Measurements from ENCODE around the gene RCCD1. TPM values are rescaled to one million over a fixed set of nuclear protein-coding genes. Genes with fewer than 3 reads are reported as not detected.
"Not testable (repeated sequence)": the region's sequence is repeated elsewhere in the genome, so short reads cannot be mapped to it uniquely, and the experiment has no call there.

The RCCD1 gene
- total and polyA plus RNA-seq, 7 donors: 4.4 to 7.6 (median 6.0) TPM

DNA sequence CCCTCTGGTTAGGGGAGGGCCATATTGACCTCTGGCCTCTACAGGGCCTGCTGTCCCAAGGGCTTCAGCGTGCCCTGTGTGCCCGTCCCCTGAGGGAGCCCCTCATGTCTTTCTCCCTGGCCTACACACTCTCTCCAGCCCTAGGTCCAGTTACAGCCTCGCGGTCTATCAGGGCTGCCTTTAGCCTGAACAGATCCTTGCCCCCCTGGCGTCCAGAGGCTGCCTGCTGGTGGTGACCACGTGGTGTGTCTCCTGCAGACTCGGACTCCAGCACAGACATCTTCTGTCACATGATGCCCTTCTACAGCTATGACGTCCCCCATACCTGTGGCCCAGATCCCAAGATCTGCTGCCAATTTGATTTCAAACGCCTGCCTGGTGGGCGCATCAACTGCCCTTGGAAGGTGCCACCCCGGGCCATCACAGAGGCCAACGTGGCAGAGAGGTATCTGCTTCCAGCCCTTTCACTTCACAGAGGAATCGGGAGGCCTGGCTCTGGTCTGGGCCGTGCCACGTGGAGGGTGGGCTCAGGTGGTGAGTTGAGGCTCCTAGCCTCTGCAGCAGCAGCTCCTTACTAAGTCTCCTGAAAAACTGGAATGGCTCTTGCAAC lies 47.5 kb upstream of the RCCD1 start:
- H3K4me1 ChIP-seq: peaks cover 12% of the 10 kb centered on the region
- H3K4me3 ChIP-seq: no peak overlapping the region
- intact Hi-C loops (cut with DNase I): no loop called here
- peak in 1 of 2 donors; percentile 35 for DNase-seq
- no peaks in the 10 kb centered on the region for H3K9me3 ChIP-seq
- H3K27me3 ChIP-seq (ENCODE audit: insufficient read depth in 3 of 3, low read length in 2 of 3): no peaks in the 10 kb centered on the region
- WGBS, 3 donors: 75 to 81% (median 77%) methylated on average over 15 of the region's 15 CpGs
- TF ChIP-seq, protein P1, sequence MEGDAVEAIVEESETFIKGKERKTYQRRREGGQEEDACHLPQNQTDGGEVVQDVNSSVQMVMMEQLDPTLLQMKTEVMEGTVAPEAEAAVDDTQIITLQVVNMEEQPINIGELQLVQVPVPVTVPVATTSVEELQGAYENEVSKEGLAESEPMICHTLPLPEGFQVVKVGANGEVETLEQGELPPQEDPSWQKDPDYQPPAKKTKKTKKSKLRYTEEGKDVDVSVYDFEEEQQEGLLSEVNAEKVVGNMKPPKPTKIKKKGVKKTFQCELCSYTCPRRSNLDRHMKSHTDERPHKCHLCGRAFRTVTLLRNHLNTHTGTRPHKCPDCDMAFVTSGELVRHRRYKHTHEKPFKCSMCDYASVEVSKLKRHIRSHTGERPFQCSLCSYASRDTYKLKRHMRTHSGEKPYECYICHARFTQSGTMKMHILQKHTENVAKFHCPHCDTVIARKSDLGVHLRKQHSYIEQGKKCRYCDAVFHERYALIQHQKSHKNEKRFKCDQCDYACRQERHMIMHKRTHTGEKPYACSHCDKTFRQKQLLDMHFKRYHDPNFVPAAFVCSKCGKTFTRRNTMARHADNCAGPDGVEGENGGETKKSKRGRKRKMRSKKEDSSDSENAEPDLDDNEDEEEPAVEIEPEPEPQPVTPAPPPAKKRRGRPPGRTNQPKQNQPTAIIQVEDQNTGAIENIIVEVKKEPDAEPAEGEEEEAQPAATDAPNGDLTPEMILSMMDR (IDR thresholded peaks at IDR 0.05): no peak
- H3K27ac ChIP-seq: no peak overlapping the region
- no peak for ATAC-seq
- H3K36me3 ChIP-seq (ENCODE audit: insufficient read depth in 1 of 2, low read depth in 1 of 2): peaks cover 4 to 83% of the 10 kb centered on the region in 2 donors

DNA sequence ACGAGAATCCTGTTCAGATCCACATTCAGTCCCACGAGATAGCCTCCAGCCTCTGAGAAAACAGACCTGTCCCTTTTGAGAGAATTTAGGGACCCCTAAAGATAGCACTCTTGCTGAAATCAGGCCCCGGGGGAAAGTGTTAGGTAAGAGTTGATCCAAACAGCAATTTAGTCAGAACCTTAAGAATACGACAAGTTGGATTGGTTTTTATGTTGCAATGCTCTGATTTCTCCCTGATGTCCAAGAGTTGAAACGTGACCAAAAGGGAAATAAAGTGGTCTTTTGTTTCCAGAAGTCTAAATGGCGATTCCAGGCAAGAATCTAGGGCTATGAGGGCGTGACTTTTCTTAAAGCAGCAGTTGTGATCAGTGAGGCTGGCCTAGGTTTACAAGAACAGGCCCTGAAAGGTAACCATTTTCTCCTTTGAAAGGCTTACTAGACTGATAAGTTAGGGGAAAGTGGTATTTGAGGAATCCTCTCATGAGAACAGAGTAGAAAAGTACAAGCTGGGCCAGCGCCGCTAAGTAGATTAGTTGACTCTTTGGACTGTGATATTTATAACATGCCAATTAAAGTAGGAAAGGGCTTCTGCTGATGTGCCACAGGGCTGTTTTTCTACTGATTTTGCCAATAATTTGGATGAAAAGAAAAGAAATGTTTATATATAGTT lies 46.7 kb upstream of the RCCD1 start:
- TF ChIP-seq, protein P1 (IDR thresholded peaks at IDR 0.05): no peak
- Histone ChIP-seq H3K4me3 (no peak overlapping the region), H3K9me3 (no peaks in the 10 kb centered on the region), H3K36me3 (ENCODE audit: insufficient read depth in 1 of 2, low read depth in 1 of 2) (peaks cover 9 to 91% of the 10 kb centered on the region in 2 donors), H3K4me1 (peaks cover 12% of the 10 kb centered on the region), H3K27me3 (ENCODE audit: insufficient read depth in 3 of 3, low read length in 2 of 3) (no peaks in the 10 kb centered on the region), H3K27ac (no peak overlapping the region)
- DNase-seq (peak in 1 of 2 donors; percentile 34), ATAC-seq (no peak)
- intact Hi-C loops (cut with DNase I): no loop called here
- 54 to 76% (median 64%) methylated on average over 9 of the region's 9 CpGs for WGBS, 3 donors

DNA sequence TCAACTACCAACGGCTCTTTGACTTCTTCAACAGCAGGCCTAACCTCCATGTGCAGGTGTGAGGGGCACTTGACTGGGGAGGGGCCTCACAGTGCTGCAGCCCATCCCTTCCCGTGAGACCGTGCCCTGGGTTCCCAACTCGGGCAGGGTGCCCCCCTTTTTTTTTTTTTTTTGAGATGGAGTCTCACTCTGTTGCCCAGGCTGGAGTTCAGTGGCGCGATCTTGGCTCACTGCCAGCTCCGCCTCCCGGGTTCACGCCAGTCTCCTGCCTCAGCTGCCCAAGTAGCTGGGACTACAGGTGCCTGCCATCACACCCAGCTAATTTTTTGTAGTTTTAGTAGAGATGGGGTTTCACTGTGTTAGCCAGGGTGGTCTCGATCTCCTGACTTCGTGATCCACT lies 45.2 kb upstream of the RCCD1 start:
- H3K27me3 ChIP-seq (ENCODE audit: insufficient read depth in 3 of 3, low read length in 2 of 3); ATAC-seq; DNase-seq; H3K27ac ChIP-seq; H3K4me3 ChIP-seq; intact Hi-C loops (cut with DNase I); H3K9me3 ChIP-seq; H3K4me1 ChIP-seq: not testable (repeated sequence)
- WGBS, 3 donors: 69 to 85% (median 82%) methylated on average over 11 of the region's 11 CpGs
- peaks cover 11 to 100% of the 10 kb centered on the region in 2 donors for H3K36me3 ChIP-seq (ENCODE audit: insufficient read depth in 1 of 2, low read depth in 1 of 2)

DNA sequence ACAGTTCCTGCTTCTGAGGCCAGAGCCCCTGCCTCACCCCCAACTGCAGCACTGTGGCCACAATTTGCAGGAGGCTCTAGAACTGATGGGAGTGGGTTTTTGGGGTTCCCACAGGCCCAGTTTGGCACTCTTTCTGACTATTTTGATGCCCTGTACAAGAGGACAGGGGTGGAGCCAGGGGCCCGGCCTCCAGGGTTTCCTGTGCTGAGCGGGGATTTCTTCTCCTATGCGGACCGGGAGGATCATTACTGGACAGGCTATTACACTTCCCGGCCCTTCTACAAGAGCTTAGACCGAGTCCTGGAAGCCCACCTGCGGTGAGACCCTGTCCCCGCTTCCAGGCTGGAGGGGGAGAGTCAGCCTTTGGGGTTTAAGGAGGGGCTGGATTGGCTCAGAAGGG lies 44.7 kb upstream of the RCCD1 start:
- intact Hi-C loops (cut with DNase I): no loop called here
- Histone ChIP-seq H3K4me3 (no peak overlapping the region), H3K36me3 (ENCODE audit: insufficient read depth in 1 of 2, low read depth in 1 of 2) (peaks cover 11 to 100% of the 10 kb centered on the region in 2 donors), H3K9me3 (no peaks in the 10 kb centered on the region), H3K27ac (no peak overlapping the region), H3K4me1 (peaks cover 8% of the 10 kb centered on the region), H3K27me3 (ENCODE audit: insufficient read depth in 3 of 3, low read length in 2 of 3) (no peaks in the 10 kb centered on the region)
- TF ChIP-seq, protein P1 (IDR thresholded peaks at IDR 0.05): no peak
- peak in 1 of 2 donors; percentile 30 for DNase-seq
- 90 to 93% (median 92%) methylated on average over 8 of the region's 8 CpGs for WGBS, 3 donors
- ATAC-seq: no peak

DNA sequence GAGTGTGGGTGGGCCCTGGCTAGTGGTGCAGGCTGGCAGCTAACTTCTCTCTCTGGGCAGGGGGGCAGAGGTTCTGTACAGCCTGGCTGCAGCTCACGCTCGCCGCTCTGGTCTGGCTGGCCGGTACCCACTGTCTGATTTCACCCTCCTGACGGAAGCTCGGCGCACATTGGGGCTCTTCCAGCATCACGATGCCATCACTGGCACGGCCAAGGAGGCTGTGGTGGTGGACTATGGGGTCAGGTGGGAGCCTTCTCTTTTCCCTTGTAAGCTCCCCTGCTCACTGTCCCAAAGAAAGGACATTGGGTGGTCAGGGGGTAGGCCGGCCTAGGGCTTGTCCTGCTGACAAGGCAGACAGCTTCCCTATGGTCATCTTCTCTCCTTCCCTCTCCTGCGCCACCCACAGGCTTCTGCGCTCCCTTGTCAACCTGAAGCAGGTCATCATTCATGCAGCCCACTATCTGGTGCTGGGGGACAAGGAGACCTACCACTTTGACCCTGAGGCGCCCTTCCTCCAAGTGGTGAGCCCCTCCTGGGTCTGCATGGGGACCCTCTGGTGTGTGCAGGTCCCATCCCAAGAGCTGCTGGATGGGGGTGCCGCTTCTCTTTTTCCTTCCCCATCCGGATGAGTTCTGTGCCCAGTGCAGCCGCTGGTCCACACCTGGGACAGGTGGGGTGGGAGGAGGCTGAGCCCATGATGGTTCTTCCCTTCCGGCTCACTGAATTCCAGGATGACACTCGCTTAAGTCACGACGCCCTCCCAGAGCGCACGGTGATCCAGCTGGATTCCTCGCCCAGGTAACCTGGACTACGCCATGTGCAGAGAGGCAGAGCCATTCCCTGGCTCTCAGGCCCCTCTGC lies 44.0 kb upstream of the RCCD1 start:
- Histone ChIP-seq H3K27me3 (ENCODE audit: insufficient read depth in 3 of 3, low read length in 2 of 3) (no peaks in the 10 kb centered on the region), H3K4me1 (peaks cover 15% of the 10 kb centered on the region), H3K36me3 (ENCODE audit: insufficient read depth in 1 of 2, low read depth in 1 of 2) (peaks cover 11 to 100% of the 10 kb centered on the region in 2 donors), H3K27ac (no peak overlapping the region), H3K9me3 (no peaks in the 10 kb centered on the region), H3K4me3 (no peak overlapping the region)
- intact Hi-C loops (cut with DNase I): no loop called here
- TF ChIP-seq, protein P1 (IDR thresholded peaks at IDR 0.05): no peak
- peak in 1 of 2 donors; percentile 53 for DNase-seq
- 91 to 92% (median 91%) methylated on average over 24 of the region's 24 CpGs for WGBS, 3 donors
- ATAC-seq: no peak
